ENCODE results near the gene DGLUCY.
A peak's percentile ranks its signal among the peaks of the same experiment; 100 is the strongest.
"Not testable (repeated sequence)": the region's sequence is repeated elsewhere in the genome, so short reads cannot be mapped to it uniquely, and the experiment has no call there.

DGLUCY gene

DNA sequence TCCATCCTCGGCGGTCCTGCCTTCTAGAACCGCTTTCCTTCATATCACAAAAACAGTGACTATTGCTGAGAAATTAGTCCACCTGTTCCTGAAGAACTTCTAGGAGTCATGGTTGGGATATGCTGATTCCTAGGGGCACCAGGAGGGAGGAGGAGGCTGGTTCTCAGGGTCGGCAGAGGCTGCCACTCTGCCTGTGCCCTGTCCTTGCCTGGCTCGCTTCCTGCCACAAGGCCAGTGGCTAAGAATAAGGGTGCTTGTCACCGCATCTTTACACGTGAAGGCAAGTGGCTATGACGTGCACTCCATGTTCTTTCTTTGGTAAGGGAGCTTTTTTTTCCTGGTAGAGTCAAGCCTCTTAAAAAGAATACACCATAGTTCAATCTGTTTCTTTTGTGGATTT lies 18.7 kb upstream of the DGLUCY start:
- TF ChIP-seq, protein P1, sequence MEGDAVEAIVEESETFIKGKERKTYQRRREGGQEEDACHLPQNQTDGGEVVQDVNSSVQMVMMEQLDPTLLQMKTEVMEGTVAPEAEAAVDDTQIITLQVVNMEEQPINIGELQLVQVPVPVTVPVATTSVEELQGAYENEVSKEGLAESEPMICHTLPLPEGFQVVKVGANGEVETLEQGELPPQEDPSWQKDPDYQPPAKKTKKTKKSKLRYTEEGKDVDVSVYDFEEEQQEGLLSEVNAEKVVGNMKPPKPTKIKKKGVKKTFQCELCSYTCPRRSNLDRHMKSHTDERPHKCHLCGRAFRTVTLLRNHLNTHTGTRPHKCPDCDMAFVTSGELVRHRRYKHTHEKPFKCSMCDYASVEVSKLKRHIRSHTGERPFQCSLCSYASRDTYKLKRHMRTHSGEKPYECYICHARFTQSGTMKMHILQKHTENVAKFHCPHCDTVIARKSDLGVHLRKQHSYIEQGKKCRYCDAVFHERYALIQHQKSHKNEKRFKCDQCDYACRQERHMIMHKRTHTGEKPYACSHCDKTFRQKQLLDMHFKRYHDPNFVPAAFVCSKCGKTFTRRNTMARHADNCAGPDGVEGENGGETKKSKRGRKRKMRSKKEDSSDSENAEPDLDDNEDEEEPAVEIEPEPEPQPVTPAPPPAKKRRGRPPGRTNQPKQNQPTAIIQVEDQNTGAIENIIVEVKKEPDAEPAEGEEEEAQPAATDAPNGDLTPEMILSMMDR (IDR thresholded peaks at IDR 0.05; ENCODE audit: insufficient read depth, low read length, poor library complexity, severe bottlenecking), result no peak
- no peaks in the 10 kb centered on the region for H3K27me3 ChIP-seq (replicated peaks; ENCODE audit: control insufficient read depth, insufficient read depth, low read length)
- no peak for DNase-seq (ENCODE audit: extremely low read depth, insufficient read length)
- H3K4me3 ChIP-seq (replicated peaks; ENCODE audit: low read depth, low read length), result no peak overlapping the region
- H3K36me3 ChIP-seq (ENCODE audit: control insufficient read depth, insufficient read depth, low read length), result no peaks in the 10 kb centered on the region

DNA sequence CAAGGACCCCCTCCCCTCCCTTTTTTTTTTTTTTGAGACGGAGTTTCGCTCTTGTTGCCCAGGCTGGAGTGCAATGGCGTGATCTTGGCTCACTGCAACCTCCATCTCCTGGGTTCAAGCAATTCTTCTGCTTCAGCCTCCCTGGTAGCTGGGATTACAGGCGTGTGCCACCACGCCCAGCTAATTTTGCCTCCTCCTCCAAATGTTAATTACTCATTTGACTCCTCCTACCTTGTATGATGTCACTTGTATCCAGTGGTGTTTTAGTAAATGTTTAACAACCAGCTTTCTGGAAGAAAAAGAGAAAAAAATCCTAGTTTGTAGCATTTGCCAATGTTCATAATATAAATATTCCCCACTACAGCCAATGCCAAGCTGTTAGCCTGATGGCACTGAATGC lies 16.2 kb upstream of the DGLUCY start:
- H3K4me3 ChIP-seq (replicated peaks; ENCODE audit: low read depth, low read length); DNase-seq (ENCODE audit: extremely low read depth, insufficient read length); H3K36me3 ChIP-seq (ENCODE audit: control insufficient read depth, insufficient read depth, low read length); H3K27me3 ChIP-seq (replicated peaks; ENCODE audit: control insufficient read depth, insufficient read depth, low read length): not testable (repeated sequence)

DNA sequence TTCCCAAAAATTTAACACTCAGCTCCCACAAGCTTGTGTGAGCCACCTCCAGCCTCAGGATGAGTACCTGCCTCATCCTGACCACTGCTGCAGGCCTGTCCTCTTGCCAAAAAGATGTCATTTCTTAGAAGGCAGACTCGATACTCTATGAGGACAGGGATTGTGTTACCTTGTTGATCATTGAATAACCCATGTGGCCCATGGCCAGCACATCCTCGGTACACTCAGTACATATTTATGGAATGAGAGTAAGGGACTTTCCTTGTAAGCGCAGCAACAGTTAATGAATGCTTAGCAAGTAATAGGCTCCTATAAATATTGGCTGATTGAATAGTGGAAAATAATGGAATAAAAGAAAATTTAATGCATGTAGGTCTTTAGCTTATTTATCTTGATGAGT lies 15.3 kb upstream of the DGLUCY start:
- Histone ChIP-seq H3K4me3 (replicated peaks; ENCODE audit: low read depth, low read length) (no peak overlapping the region), H3K36me3 (ENCODE audit: control insufficient read depth, insufficient read depth, low read length) (no peaks in the 10 kb centered on the region), H3K27me3 (replicated peaks; ENCODE audit: control insufficient read depth, insufficient read depth, low read length) (no peaks in the 10 kb centered on the region)
- TF ChIP-seq, protein P1 (IDR thresholded peaks at IDR 0.05; ENCODE audit: insufficient read depth, low read length, poor library complexity, severe bottlenecking), result no peak
- no peak for DNase-seq (ENCODE audit: extremely low read depth, insufficient read length)

DNA sequence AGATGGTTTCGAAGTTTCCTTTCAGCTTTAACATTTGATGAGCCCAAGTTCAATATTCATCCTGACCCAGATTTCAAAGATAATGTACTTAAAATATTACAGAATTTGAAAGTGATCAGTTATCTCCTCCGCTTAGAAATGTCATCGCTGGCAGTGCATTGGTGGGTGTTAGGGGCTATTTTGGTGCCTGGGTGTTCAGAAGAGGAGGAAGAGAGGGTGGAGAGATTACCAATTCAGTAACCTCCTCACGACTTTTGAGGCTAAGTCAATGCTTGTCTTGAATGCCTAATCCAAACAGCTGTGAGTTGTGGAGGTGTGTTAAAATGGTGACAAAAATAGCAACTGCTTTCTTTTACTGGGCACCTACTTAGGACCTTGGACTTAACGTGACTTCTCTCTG lies 13.8 kb upstream of the DGLUCY start:
- TF ChIP-seq, protein P1 (IDR thresholded peaks at IDR 0.05; ENCODE audit: insufficient read depth, low read length, poor library complexity, severe bottlenecking), result no peak
- no peak for DNase-seq (ENCODE audit: extremely low read depth, insufficient read length)
- no peaks in the 10 kb centered on the region for H3K36me3 ChIP-seq (ENCODE audit: control insufficient read depth, insufficient read depth, low read length)

DNA sequence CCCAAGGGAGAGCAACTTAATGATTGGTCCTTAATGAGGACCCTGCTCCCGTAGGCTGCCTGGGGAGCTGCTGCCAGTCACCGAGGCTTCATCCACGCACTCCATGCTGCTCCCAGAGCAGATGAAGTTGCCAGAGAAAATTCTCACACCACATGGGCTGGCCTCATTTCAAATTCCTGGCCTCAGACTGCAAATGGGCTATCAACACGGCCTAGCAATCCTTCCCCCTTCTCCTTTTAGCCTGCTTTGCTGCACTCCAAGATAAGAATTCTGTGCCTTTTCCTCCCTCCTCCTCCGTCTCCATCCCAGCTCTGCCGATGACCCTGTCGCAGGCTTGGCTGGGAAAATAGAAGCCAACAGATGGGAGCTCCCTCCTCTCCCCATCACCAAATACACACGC lies 10.8 kb upstream of the DGLUCY start:
- H3K4me3 ChIP-seq (replicated peaks; ENCODE audit: low read depth, low read length), result no peak overlapping the region
- H3K36me3 ChIP-seq (ENCODE audit: control insufficient read depth, insufficient read depth, low read length), result no peaks in the 10 kb centered on the region
- H3K27me3 ChIP-seq (replicated peaks; ENCODE audit: control insufficient read depth, insufficient read depth, low read length), result no peaks in the 10 kb centered on the region
- no peak for DNase-seq (ENCODE audit: extremely low read depth, insufficient read length)
- TF ChIP-seq, protein P1 (IDR thresholded peaks at IDR 0.05; ENCODE audit: insufficient read depth, low read length, poor library complexity, severe bottlenecking), result no peak

More for the DNA sequence above, 13.8 kb upstream of the DGLUCY start:
- Histone ChIP-seq H3K4me3 (replicated peaks; ENCODE audit: low read depth, low read length) (no peak overlapping the region), H3K27me3 (replicated peaks; ENCODE audit: control insufficient read depth, insufficient read depth, low read length) (no peaks in the 10 kb centered on the region)

DNA sequence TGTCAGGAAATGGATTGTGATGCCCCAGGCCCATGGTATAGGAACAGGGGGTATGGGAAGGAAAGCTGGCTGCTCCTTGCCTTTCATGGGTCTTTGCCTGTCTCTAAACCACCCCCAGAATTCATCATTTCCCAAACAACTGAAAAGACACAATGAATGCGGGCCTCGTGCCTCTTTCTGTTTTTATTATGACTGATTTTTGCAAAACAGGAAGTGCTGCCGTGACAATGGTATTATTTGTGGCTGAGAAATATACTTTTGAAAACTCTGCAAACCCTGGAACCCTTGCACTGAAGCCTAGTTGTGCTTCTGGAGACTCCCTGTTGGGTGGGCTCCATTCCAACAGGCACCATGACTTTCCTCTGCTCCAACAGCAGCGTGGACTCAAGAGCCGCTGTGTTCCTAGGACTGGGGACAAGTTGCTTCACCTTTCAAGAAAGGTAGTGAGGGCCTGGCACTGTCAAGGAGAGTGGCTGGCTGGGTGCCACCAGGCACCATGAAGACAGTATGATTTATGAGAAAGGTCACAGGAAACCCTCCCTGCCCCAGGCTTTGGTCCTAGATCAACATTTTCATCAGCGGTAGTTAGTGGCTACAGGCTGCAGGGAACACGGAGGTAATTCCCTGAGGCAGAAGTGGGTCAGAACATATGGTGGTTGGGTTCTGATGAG lies 4.8 kb upstream of the DGLUCY start:
- DNase-seq (ENCODE audit: extremely low read depth, insufficient read length), result peak; percentile 34
- no peaks in the 10 kb centered on the region for H3K36me3 ChIP-seq (ENCODE audit: control insufficient read depth, insufficient read depth, low read length)
- H3K4me3 ChIP-seq (replicated peaks; ENCODE audit: low read depth, low read length), result no peak overlapping the region
- H3K27me3 ChIP-seq (replicated peaks; ENCODE audit: control insufficient read depth, insufficient read depth, low read length), result no peaks in the 10 kb centered on the region
- TF ChIP-seq, protein P1 (IDR thresholded peaks at IDR 0.05; ENCODE audit: insufficient read depth, low read length, poor library complexity, severe bottlenecking), result no peak

Measured in GM06990 (cell line).